GM10248 (cell line): ENCODE results near the gene ICE2.
A peak's percentile ranks its signal among the peaks of the same experiment; 100 is the strongest.

Experiments used
- CTCF ChIA-PET: fragments of 300-600 bp; sonication (Branson Sonifier 250); formaldehyde crosslinking; extraction: SDS; loops from one replicate; lab custom pipeline; 2021; ENCODE audit warnings: antibody characterized with exemption; lab: Yijun Ruan, JAX
- POLR2A ChIA-PET: fragments of 350-650 bp; sonication (Branson Sonifier 250); formaldehyde crosslinking; extraction: SDS; loops from one replicate; lab custom pipeline; 2020; ENCODE audit warnings: antibody characterized with exemption; lab: Yijun Ruan, JAX
- DNase-seq: peaks from one replicate; pipeline ENCODE4 v3.0.0; 2012; ENCODE audit errors: extremely low spot score
- TF ChIP-seq, protein P1 (sequence below): IDR thresholded peaks from 2 replicates; pipeline ENCODE4 v1.5.1; 2012; ENCODE audit warnings: mild to moderate bottlenecking, low read depth; ENCODE audit errors: extremely low read depth, missing control alignments, control extremely low read depth

ICE2 gene

DNA sequence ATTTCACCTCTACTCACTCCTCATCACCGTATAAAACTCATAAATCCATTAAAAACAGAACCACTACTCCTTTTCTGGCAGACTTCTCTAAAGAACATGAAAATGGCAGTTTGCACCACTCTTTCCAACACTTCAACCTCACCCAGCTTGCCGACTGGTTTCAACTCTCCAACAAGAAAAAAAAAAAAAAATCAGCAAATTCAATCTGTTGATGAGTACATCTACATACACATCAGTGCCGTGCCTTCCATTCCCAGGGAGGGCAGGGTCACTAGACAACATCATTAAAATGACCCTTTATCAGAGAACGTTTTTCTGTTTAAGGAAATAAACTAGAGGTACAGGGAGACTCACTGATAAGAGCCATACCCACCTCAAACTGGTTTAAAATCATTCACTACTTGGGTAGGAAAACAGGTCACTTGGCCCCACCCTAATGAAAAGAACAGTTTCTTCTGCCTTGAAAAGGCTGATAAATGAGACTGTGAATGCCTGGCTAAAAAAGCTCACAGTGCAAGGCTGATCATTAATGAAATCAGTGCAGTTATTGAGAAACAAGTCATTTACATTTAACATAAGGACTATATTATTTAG lies 87.1 kb downstream of the ICE2 start:
- POLR2A ChIA-PET = no interaction called here
- TF ChIP-seq, protein P1, sequence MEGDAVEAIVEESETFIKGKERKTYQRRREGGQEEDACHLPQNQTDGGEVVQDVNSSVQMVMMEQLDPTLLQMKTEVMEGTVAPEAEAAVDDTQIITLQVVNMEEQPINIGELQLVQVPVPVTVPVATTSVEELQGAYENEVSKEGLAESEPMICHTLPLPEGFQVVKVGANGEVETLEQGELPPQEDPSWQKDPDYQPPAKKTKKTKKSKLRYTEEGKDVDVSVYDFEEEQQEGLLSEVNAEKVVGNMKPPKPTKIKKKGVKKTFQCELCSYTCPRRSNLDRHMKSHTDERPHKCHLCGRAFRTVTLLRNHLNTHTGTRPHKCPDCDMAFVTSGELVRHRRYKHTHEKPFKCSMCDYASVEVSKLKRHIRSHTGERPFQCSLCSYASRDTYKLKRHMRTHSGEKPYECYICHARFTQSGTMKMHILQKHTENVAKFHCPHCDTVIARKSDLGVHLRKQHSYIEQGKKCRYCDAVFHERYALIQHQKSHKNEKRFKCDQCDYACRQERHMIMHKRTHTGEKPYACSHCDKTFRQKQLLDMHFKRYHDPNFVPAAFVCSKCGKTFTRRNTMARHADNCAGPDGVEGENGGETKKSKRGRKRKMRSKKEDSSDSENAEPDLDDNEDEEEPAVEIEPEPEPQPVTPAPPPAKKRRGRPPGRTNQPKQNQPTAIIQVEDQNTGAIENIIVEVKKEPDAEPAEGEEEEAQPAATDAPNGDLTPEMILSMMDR = no peak
- no peak for DNase-seq
- CTCF ChIA-PET = no interaction called here

DNA sequence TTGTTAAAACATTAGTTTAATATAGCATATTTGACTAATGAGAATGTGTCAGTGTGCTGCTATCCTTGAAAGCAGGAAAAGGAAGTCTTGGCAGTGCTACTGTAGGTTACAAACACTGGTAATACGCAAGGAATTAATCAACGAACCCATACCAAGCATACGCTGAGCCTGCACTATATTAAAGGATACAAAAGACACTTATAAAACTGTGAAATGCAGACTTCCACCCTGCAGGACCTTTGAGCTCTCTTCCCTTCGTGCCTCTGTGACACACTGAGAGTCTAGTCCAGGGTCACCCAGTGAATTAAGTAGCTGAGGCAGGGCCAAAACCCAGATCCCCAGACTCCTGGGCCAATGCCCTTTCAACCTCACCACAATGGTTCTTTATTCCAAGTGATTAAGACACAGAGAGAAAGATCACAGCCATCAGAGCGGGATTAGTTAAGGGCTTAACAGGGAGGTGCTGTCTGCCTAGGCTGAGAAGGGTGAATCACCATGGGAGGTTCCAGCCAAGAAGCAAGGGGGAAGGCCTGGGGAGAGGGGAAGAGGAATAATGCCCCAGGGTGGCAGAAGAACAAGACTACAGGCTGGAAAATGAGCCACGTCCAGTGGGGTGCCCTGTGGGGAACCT lies 88.0 kb downstream of the ICE2 start:
- ChIA-PET CTCF (no interaction called here), POLR2A (no interaction called here)
- no peak for DNase-seq
- TF ChIP-seq, protein P1 = no peak

DNA sequence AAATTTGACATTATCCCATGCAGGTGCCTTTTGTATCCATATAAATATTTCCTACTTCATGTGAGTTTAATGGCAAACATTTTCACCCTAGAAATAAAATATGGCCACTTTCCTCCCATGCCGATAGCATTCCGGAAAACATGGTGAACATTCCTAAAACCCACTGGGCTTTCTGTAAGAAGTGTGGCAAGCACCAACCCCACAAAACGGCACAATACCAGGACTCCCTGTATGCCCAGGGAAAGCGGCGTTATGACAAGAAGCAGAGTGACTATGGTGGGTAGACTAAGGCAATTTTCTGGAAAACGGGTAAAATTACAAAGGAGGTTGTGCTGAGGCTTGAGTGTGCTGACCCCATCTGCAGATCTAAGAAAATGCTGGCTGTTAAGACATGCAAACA lies 88.7 kb downstream of the ICE2 start:
- ChIA-PET CTCF (no interaction called here), POLR2A (no interaction called here)
- DNase-seq = no peak
- TF ChIP-seq, protein P1 = no peak

DNA sequence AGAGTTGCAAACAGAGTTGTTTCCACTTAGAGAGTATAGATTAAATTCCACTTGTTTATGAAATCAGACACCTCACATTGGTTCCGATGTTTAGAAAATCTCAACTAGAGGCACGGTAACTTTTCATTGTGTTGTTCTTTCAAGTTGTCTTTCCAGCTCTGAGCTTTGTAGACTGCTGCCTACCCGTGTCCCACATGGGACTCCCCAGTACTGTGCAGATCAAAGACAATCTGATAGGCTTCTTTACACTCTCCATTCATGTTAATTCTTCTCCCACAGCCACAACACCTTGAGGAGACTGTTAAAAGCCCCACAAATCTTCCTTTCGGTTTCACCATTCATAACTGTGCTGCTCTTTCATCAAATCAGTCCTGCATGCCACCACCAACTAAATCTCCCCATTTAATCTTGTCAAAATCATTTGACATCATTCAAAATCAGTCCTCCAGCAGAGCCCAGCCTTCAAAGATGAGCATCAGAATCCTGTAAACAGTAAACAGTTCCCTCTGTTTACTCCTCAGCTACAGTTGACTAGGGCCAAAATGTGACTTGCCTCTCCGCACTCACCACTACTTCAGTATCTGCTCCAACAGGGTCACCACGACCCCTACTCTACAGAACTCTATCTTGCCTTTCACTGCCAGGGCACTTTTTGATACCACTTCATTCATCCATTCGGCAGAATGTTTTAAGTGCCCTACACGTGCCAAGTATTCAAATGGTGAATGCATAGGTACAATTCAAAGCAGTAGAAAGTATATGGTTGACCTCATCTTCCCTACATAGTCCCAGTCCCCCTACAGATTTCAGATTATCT lies 89.5 kb downstream of the ICE2 start:
- TF ChIP-seq, protein P1 = no peak
- DNase-seq = peak; percentile 42
- CTCF ChIA-PET = interaction anchor here (1.3 kb wide), 1 partner anchor 11 kb away, joined by 3 read pairs; no protein-coding TSS in a partner anchor
- POLR2A ChIA-PET = no interaction called here

DNA sequence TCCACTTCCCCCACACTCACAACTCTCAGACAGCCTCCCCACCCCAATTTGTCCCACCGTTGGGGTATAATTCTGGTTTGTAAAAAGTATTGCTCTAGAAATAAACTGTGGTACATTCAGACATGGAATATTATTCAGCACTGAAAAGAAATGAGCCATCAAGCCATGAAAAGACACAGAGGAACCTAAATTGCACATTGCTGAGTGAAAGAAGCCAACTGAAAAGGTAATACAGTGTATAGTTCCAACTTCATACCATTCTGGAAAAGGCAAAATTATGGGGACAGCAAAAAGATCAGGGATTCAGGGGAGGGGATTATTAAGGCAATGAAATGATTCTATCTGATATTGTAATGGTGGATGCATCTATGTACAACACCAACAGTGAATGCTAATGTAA lies 91.6 kb downstream of the ICE2 start:
- ChIA-PET POLR2A (no interaction called here), CTCF (no interaction called here)
- TF ChIP-seq, protein P1 = no peak
- no peak for DNase-seq

DNA sequence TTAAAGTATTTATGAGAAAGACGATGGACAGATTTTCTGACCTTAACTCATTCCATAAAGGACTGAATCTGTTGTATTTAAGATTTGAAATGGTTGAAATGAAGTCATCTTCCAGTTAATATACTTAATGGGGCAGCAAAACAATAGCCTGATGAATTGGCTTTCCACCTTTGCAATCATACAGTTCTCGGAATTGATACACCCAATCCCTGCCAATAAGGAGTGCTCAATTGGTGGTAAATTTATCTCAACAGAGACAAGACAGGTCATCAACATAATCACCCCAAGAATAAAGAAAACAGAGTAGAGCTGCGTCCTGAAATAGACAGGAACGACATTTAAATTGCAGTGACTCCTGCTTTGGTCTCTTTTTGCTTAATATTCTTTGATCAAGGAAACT lies 92.3 kb downstream of the ICE2 start:
- TF ChIP-seq, protein P1 = no peak
- no peak for DNase-seq
- POLR2A ChIA-PET = no interaction called here
- CTCF ChIA-PET = no interaction called here
